ENCODE measurements around the gene STX2. TPM values are rescaled to one million over a fixed set of nuclear protein-coding genes. Genes with fewer than 3 reads are reported as not detected.
"Not testable (repeated sequence)": the region's sequence is repeated elsewhere in the genome, so short reads cannot be mapped to it uniquely, and the experiment has no call there.

The STX2 gene
- total RNA-seq, 2 donors from 2014 or later = 24.5 to 26.3 TPM

DNA sequence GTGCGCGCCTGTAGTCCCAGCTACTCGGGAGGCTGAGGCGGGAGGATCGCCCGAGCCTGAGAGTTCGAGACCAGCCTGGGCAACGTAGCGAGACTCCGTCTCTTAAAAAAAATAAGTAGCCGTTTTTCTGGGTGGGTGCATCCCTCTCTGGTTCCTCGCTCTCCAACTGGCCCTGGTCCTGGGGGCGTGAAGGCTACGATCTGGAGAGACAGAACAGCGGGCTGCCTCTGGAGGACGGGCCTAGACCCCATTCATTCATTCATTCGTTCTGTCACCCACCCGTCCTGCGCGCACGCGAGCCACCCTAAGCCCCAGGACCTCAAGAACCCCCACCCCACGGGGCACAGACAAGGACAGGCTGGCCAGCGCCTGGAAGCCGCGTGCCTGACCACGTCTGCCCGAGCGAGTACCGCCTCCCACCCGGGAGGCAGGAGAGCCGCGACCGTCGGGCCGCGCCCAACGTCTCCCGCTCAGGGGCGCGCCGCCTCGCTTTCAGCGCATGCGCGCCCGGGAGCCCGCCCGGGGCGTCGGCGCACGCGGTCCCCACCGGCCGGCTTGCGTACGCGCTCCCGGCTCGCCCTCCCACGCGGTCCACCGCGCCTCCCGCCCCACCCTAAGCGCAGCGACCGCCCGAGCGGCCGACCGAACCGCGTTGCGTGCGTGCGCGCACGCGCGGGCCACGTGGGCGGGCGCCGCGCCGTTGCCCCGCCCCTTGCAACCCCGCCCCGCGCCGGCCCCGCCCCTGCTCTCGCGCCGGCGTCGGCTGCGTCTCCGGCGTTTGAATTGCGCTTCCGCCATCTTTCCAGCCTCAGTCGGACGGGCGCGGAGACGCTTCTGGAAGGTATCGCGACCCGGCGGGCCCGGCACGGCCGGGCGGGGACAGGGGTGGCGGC lies 32.5 kb upstream of the STX2 start, which contains the start of gene RAN:
Gene RAN (plus strand): TSS at position 781 of the 893 bp plus-strand sequence. CDS start 528 bp downstream, outside the sequence.
- DNase-seq (ENCODE audit: low spot score) = peak; percentile 86
- Histone ChIP-seq H3K9me3 (peaks cover 0 to 9% of the 10 kb centered on the region in 2 donors), H3K27ac (peak within 1 kb of the TSS; percentile 87 to 91), H3K36me3 (peaks cover 35% of the 10 kb centered on the region), H3K4me3 (peak within 1 kb of the TSS; percentile 89 to 92), H3K4me1 (peaks cover 0 to 34% of the 10 kb centered on the region in 2 donors), H3K27me3 (no peaks in the 10 kb centered on the region)
- TF ChIP-seq, protein P1, sequence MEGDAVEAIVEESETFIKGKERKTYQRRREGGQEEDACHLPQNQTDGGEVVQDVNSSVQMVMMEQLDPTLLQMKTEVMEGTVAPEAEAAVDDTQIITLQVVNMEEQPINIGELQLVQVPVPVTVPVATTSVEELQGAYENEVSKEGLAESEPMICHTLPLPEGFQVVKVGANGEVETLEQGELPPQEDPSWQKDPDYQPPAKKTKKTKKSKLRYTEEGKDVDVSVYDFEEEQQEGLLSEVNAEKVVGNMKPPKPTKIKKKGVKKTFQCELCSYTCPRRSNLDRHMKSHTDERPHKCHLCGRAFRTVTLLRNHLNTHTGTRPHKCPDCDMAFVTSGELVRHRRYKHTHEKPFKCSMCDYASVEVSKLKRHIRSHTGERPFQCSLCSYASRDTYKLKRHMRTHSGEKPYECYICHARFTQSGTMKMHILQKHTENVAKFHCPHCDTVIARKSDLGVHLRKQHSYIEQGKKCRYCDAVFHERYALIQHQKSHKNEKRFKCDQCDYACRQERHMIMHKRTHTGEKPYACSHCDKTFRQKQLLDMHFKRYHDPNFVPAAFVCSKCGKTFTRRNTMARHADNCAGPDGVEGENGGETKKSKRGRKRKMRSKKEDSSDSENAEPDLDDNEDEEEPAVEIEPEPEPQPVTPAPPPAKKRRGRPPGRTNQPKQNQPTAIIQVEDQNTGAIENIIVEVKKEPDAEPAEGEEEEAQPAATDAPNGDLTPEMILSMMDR (IDR thresholded peaks at IDR 0.05) = no peak

- Histone ChIP-seq H3K4me1 (peaks cover 0 to 34% of the 10 kb centered on the region in 2 donors), H3K27ac (peak overlapping the region; percentile 85 to 87), H3K27me3 (no peaks in the 10 kb centered on the region), H3K4me3 (peak overlapping the region; percentile 37 to 92), H3K36me3 (peaks cover 27% of the 10 kb centered on the region), H3K9me3 (peaks cover 0 to 9% of the 10 kb centered on the region in 2 donors)
- DNase-seq (ENCODE audit: low spot score) = peak; percentile 91
- TF ChIP-seq, protein P1 (IDR thresholded peaks at IDR 0.05) = peak; percentile 13 to 51
Measured at GRCh38 chr12:130870442-130871285, 31.6 kb upstream of the STX2 start.

GRCh38 chr12:130868412-130868811 lies 29.4 kb upstream of the STX2 start:
- DNase-seq (ENCODE audit: low spot score) = no peak
- Histone ChIP-seq H3K27me3 (no peaks in the 10 kb centered on the region), H3K9me3 (peaks cover 0 to 9% of the 10 kb centered on the region in 2 donors), H3K4me3 (no peak overlapping the region), H3K4me1 (peaks cover 0 to 20% of the 10 kb centered on the region in 2 donors), H3K27ac (peak overlapping the region in 1 of 2 donors; percentile 3), H3K36me3 (peaks cover 6% of the 10 kb centered on the region)
- TF ChIP-seq, protein P1 (IDR thresholded peaks at IDR 0.05) = no peak

DNA sequence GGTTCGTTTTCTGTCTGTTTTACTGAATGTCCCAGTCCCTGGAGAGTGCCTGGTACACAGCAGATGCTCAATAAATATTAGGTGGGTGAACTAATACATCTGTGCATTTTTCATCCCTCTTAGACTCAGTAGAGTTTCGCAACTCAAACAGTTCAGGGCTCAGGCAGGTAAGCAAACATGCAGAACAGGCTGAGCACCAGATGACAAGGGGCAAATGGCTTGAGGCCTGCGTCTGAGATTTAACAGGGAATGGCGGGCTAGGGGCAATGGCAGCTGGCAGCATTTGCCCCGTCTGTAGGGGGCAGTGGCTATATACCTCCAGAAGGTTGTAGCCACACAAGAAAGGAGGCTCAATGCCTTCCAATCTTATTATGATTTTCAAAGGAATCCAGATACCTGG lies 24.2 kb upstream of the STX2 start:
- peaks cover 0 to 9% of the 10 kb centered on the region in 2 donors for H3K9me3 ChIP-seq
- no peak overlapping the region for H3K27ac ChIP-seq
- no peaks in the 10 kb centered on the region for H3K36me3 ChIP-seq
- no peak overlapping the region for H3K4me3 ChIP-seq
- DNase-seq (ENCODE audit: low spot score) = no peak
- H3K4me1 ChIP-seq = no peaks in the 10 kb centered on the region
- TF ChIP-seq, protein P1 (IDR thresholded peaks at IDR 0.05) = no peak
- no peaks in the 10 kb centered on the region for H3K27me3 ChIP-seq

DNA sequence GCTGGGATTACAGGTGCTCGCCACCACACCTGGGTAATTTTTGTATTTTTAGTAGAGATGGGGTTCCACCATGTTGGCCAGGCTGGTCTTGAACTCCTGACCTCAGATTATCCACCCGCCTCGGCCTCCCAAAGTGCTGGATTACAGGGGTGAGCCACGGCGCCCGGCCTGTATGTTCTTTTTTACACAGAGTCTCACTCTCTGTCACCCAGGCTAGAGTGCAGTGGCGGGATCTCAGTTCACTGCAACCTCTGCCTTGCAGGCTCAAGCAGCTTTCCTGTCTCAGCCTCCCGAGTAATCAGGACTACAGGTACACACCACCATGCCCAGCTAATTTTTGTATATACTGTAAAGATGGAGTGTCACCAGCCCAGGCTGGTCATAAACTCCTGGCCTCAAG lies 23.7 kb upstream of the STX2 start:
- H3K9me3 ChIP-seq; H3K4me3 ChIP-seq; H3K36me3 ChIP-seq; H3K27ac ChIP-seq; H3K4me1 ChIP-seq; DNase-seq (ENCODE audit: low spot score); H3K27me3 ChIP-seq: not testable (repeated sequence)

DNA sequence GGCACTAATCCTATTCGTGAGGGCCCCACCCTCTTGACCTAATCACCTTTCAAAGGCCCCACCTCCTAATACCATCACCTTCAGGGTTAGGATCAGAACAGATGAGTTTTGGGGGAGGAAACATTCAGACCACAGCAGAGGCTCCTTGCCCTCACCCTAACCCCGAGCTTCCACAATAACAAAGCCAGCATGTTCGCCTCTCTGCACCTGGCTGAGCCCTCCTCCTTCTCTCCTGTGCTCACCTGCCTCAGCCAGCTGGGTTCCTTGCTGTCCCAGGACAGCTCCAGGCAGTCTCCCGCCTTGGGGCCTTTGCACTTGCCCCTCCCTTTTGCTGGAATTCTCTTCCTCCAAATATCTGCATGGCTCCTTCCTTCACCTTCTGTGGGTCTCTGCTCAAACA lies 23.1 kb upstream of the STX2 start:
- no peaks in the 10 kb centered on the region for H3K36me3 ChIP-seq
- TF ChIP-seq, protein P1 (IDR thresholded peaks at IDR 0.05) = no peak
- DNase-seq (ENCODE audit: low spot score) = no peak
- H3K9me3 ChIP-seq = no peaks in the 10 kb centered on the region
- no peak overlapping the region for H3K27ac ChIP-seq
- no peak overlapping the region for H3K4me3 ChIP-seq
- H3K4me1 ChIP-seq = no peaks in the 10 kb centered on the region
- no peaks in the 10 kb centered on the region for H3K27me3 ChIP-seq
